Ramos (cell line): ENCODE data around the gene CPNE9.

ENCODE experiments used
- in situ Hi-C: fragments of 300-500 bp; cut with MboI; formaldehyde crosslinking; loops from one replicate; pipeline ENCODE4 v1.14.3; 2022; ENCODE audit warnings: low sequenced_read_pairs; ENCODE audit not compliant: unreplicated experiment

The CPNE9 gene

GRCh38 chr3:9686703-9687102 lies 16.9 kb upstream of the CPNE9 start:
- in situ Hi-C loops, result no loop called here

- in situ Hi-C loops, result no loop called here
These were observed 16.1 kb upstream of the CPNE9 start for GRCh38 chr3:9687514-9687913.

GRCh38 chr3:9688961-9689360 lies 14.7 kb upstream of the CPNE9 start:
- in situ Hi-C loops, result no loop called here

- in situ Hi-C loops, result no loop called here
These were observed 13.9 kb upstream of the CPNE9 start for GRCh38 chr3:9689757-9690156.

GRCh38 chr3:9690451-9691450 lies 12.9 kb upstream of the CPNE9 start:
- in situ Hi-C loops, result no loop called here

GRCh38 chr3:9691636-9692035 lies 12.0 kb upstream of the CPNE9 start:
- in situ Hi-C loops, result no loop called here

- in situ Hi-C loops, result no loop called here
These were observed 11.2 kb upstream of the CPNE9 start for GRCh38 chr3:9692416-9692815.

GRCh38 chr3:9695345-9695744 lies 8.3 kb upstream of the CPNE9 start:
- in situ Hi-C loops, result no loop called here

- in situ Hi-C loops, result no loop called here
These were observed 7.9 kb upstream of the CPNE9 start for GRCh38 chr3:9695746-9696145.

- in situ Hi-C loops, result no loop called here
These were observed 7.0 kb upstream of the CPNE9 start for GRCh38 chr3:9696480-9697220.

GRCh38 chr3:9697892-9698291 lies 5.7 kb upstream of the CPNE9 start:
- in situ Hi-C loops, result no loop called here

GRCh38 chr3:9698293-9698692 lies 5.3 kb upstream of the CPNE9 start:
- in situ Hi-C loops, result no loop called here

- in situ Hi-C loops, result no loop called here
These were observed 3.1 kb upstream of the CPNE9 start for GRCh38 chr3:9700536-9700935.

GRCh38 chr3:9701006-9701405 lies 2.6 kb upstream of the CPNE9 start:
- in situ Hi-C loops, result no loop called here

GRCh38 chr3:9701711-9702110 lies 1.9 kb upstream of the CPNE9 start:
- in situ Hi-C loops, result no loop called here

- in situ Hi-C loops, result no loop called here
These were observed 393 bp upstream of the CPNE9 start for GRCh38 chr3:9703240-9703639.

- in situ Hi-C loops, result no loop called here
These were observed 1.0 kb downstream of the CPNE9 start for GRCh38 chr3:9704347-9705322.

GRCh38 chr3:9710174-9710739 lies 6.6 kb downstream of the CPNE9 start:
- in situ Hi-C loops, result no loop called here

GRCh38 chr3:9712415-9712814 lies 8.8 kb downstream of the CPNE9 start:
- in situ Hi-C loops, result no loop called here

- in situ Hi-C loops, result no loop called here
These were observed 9.5 kb downstream of the CPNE9 start for GRCh38 chr3:9713142-9713541.
